Natural killer cell (primary cell): Measurements from ENCODE around the gene STXBP1. TPM values are rescaled to one million over a fixed set of nuclear protein-coding genes. Genes with fewer than 3 reads are reported as not detected.

Experiments used
- ATAC-seq, 3 donors: fragments of 150-1000 bp in 2 of 3; fragments of 200-7000 bp in 1 of 3; cut with Tn5 transposase; 1 replicate in 1 of 3; 2 replicates in 2 of 3; pipeline ENCODE4 v1.10.0; 2021; ENCODE audit warnings: mild to moderate bottlenecking in 2 of 3, moderate library complexity in 2 of 3
- DNase-seq, 2 donors: peaks; one replicate each; pipeline versions ENCODE4 v3.0.0 to v3.0.0-alpha.2; 2013 to 2021; ENCODE audit warnings: mixed read lengths in 1 of 2
- H3K27ac ChIP-seq: one replicate; pipeline ENCODE4 v1.5.1; 2013; ENCODE audit warnings: mild to moderate bottlenecking, low read length
- H3K27me3 ChIP-seq: one replicate; pipeline ENCODE4 v1.6.1; 2013; ENCODE audit warnings: low read length; ENCODE audit not compliant: control insufficient read depth, insufficient read depth
- H3K36me3 ChIP-seq: one replicate; pipeline ENCODE4 v1.6.1; 2013; ENCODE audit warnings: low read length; ENCODE audit not compliant: control insufficient read depth, insufficient read depth
- H3K4me1 ChIP-seq: one replicate; pipeline ENCODE4 v1.6.1; 2013; ENCODE audit warnings: low read length; ENCODE audit not compliant: control insufficient read depth, insufficient read depth
- H3K4me3 ChIP-seq: one replicate; pipeline ENCODE4 v1.5.1; 2013; ENCODE audit warnings: low read length
- H3K9me3 ChIP-seq: one replicate; pipeline ENCODE4 v1.6.1; 2013; ENCODE audit warnings: low read length; ENCODE audit not compliant: control insufficient read depth, insufficient read depth
- H3K27ac Mint-ChIP-seq, 2 donors: one replicate each; pipeline ENCODE4 v1.8.0; 2022; ENCODE audit warnings: mild to moderate bottlenecking in 2 of 2, mixed read lengths in 2 of 2, moderate library complexity in 1 of 2
- H3K27me3 Mint-ChIP-seq, 2 donors: one replicate each; pipeline ENCODE4 v1.8.0; 2022; ENCODE audit warnings: low read depth in 2 of 2, mixed read lengths in 2 of 2
- H3K36me3 Mint-ChIP-seq: one replicate; pipeline ENCODE4 v1.8.0; 2022; ENCODE audit warnings: mixed read lengths
- H3K4me1 Mint-ChIP-seq, 2 donors: one replicate each; pipeline ENCODE4 v1.8.0; 2022; ENCODE audit warnings: mixed read lengths in 2 of 2
- H3K4me3 Mint-ChIP-seq: one replicate; pipeline ENCODE4 v1.8.0; 2022; ENCODE audit warnings: mild to moderate bottlenecking, moderate library complexity, mixed read lengths
- H3K9me3 Mint-ChIP-seq, 2 donors: one replicate each; pipeline ENCODE4 v1.8.0; 2022; ENCODE audit warnings: mixed read lengths in 2 of 2
- WGBS: methylation state at CpG from one replicate; pipeline ENCODE4 v1.1.7; 2013; ENCODE audit warnings: missing lambda C conversion rate; ENCODE audit not compliant: insufficient coverage; 5-methylcytosine and 5-hydroxymethylcytosine counted together
- intact Hi-C: fragments of 100-400 bp; cut with micrococcal nuclease; formaldehyde crosslinking; loops from one replicate; pipeline ENCODE4 v1.14.2; 2022
- total RNA-seq, 4 donors: library from RNA; stranded (reverse); fragments of 120-200 nt in 1 of 4; gene quantifications; one replicate each; pipeline versions ENCODE4 v1.2.3 to v1.2.4, GENCODE V29; 2013 to 2022
- TF ChIP-seq, protein P1 (sequence below): fragments of 200-600 bp; IDR thresholded peaks from one replicate; pipeline ENCODE4 v1.8.0; 2022; ENCODE audit warnings: antibody characterized with exemption

The STXBP1 gene
- total RNA-seq, 3 donors from 2014 or later (not counting 1 experiment from before 2014, with no cell fraction given), result 0.97 to 1.8 (median 1.6) TPM

- Mint-ChIP-seq H3K36me3 (no peaks in the 10 kb centered on the region), H3K27ac (no peak overlapping the region), H3K4me1 (no peaks in the 10 kb centered on the region), H3K4me3 (no peak overlapping the region), H3K9me3 (no peaks in the 10 kb centered on the region), H3K27me3 (peaks cover 8 to 12% of the 10 kb centered on the region in 2 donors)
- 91% methylated on average over 11 of the region's 13 CpGs for WGBS
- no peak for DNase-seq
- Histone ChIP-seq H3K27me3 (no peaks in the 10 kb centered on the region), H3K36me3 (no peaks in the 10 kb centered on the region), H3K4me3 (no peak overlapping the region), H3K9me3 (no peaks in the 10 kb centered on the region), H3K27ac (no peak overlapping the region), H3K4me1 (no peaks in the 10 kb centered on the region)
- intact Hi-C loops, result no loop called here
- TF ChIP-seq, protein P1, sequence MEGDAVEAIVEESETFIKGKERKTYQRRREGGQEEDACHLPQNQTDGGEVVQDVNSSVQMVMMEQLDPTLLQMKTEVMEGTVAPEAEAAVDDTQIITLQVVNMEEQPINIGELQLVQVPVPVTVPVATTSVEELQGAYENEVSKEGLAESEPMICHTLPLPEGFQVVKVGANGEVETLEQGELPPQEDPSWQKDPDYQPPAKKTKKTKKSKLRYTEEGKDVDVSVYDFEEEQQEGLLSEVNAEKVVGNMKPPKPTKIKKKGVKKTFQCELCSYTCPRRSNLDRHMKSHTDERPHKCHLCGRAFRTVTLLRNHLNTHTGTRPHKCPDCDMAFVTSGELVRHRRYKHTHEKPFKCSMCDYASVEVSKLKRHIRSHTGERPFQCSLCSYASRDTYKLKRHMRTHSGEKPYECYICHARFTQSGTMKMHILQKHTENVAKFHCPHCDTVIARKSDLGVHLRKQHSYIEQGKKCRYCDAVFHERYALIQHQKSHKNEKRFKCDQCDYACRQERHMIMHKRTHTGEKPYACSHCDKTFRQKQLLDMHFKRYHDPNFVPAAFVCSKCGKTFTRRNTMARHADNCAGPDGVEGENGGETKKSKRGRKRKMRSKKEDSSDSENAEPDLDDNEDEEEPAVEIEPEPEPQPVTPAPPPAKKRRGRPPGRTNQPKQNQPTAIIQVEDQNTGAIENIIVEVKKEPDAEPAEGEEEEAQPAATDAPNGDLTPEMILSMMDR, result no peak
- ATAC-seq, result no peak
Measured at GRCh38 chr9:127633216-127633862, 21.3 kb downstream of the STXBP1 start.

- no peak overlapping the region for H3K27ac Mint-ChIP-seq
- Histone ChIP-seq H3K4me1 (no peaks in the 10 kb centered on the region), H3K27me3 (no peaks in the 10 kb centered on the region), H3K9me3 (no peaks in the 10 kb centered on the region), H3K27ac (no peak overlapping the region), H3K4me3 (no peak overlapping the region), H3K36me3 (no peaks in the 10 kb centered on the region)
- DNase-seq (no peak), ATAC-seq (no peak)
- H3K4me1 Mint-ChIP-seq, result no peaks in the 10 kb centered on the region
- TF ChIP-seq, protein P1, result no peak
- no peak overlapping the region for H3K4me3 Mint-ChIP-seq
- intact Hi-C loops, result no loop called here
- 88% methylated on average over 7 of the region's 7 CpGs for WGBS
- no peaks in the 10 kb centered on the region for H3K9me3 Mint-ChIP-seq
- peaks cover 6 to 7% of the 10 kb centered on the region in 2 donors for H3K27me3 Mint-ChIP-seq
- no peaks in the 10 kb centered on the region for H3K36me3 Mint-ChIP-seq
Measured at GRCh38 chr9:127634021-127634420, 21.9 kb downstream of the STXBP1 start.

GRCh38 chr9:127634698-127635097 is 22.6 kb downstream of the STXBP1 start:
- H3K27me3 ChIP-seq, result no peaks in the 10 kb centered on the region
- no peak for ATAC-seq
- WGBS, result 86% methylated on average over 4 of the region's 5 CpGs
- Mint-ChIP-seq H3K9me3 (no peaks in the 10 kb centered on the region), H3K36me3 (no peaks in the 10 kb centered on the region), H3K4me3 (no peak overlapping the region), H3K4me1 (no peaks in the 10 kb centered on the region), H3K27me3 (peaks cover 0 to 3% of the 10 kb centered on the region in 2 donors), H3K27ac (no peak overlapping the region)
- no peaks in the 10 kb centered on the region for H3K36me3 ChIP-seq
- H3K27ac ChIP-seq, result no peak overlapping the region
- H3K4me1 ChIP-seq, result no peaks in the 10 kb centered on the region
- no peak overlapping the region for H3K4me3 ChIP-seq
- TF ChIP-seq, protein P1, result no peak
- no peaks in the 10 kb centered on the region for H3K9me3 ChIP-seq
- no peak for DNase-seq
- intact Hi-C loops, result no loop called here

- H3K9me3 ChIP-seq, result no peaks in the 10 kb centered on the region
- intact Hi-C loops, result no loop called here
- DNase-seq, result no peak
- H3K27me3 ChIP-seq, result no peaks in the 10 kb centered on the region
- peaks cover 0 to 3% of the 10 kb centered on the region in 2 donors for H3K27me3 Mint-ChIP-seq
- 94% methylated on average over 8 of the region's 8 CpGs for WGBS
- no peak overlapping the region for H3K27ac ChIP-seq
- H3K4me3 Mint-ChIP-seq, result no peak overlapping the region
- H3K4me1 Mint-ChIP-seq, result no peaks in the 10 kb centered on the region
- no peaks in the 10 kb centered on the region for H3K9me3 Mint-ChIP-seq
- H3K36me3 ChIP-seq, result no peaks in the 10 kb centered on the region
- H3K4me3 ChIP-seq, result no peak overlapping the region
- no peak overlapping the region for H3K27ac Mint-ChIP-seq
- TF ChIP-seq, protein P1, result no peak
- no peaks in the 10 kb centered on the region for H3K4me1 ChIP-seq
- ATAC-seq, result no peak
- H3K36me3 Mint-ChIP-seq, result no peaks in the 10 kb centered on the region
Measured at GRCh38 chr9:127635201-127635735, 23.2 kb downstream of the STXBP1 start.
